T47D (cell line): ENCODE results near the gene SNRNP200.

Source experiments
- DNase-seq, 2 experiments: peaks; one replicate each; pipeline versions ENCODE4 v3.0.0 to v3.0.0-alpha.2; 2011 to 2012; ENCODE audit warnings: low read depth in 1 of 2, low spot score in 1 of 2
- JUND ChIP-seq: IDR thresholded peaks from 2 replicates; pipeline ENCODE4 v1.6.1; 2012; ENCODE audit warnings: low read depth
- in situ Hi-C: cut with HindIII; loops from 2 replicates; pipeline ENCODE4 v1.10.0; 2016; ENCODE audit warnings: low sequenced_read_pairs, low pct_unique_long_range_greater_than_20kb

Gene SNRNP200

DNA sequence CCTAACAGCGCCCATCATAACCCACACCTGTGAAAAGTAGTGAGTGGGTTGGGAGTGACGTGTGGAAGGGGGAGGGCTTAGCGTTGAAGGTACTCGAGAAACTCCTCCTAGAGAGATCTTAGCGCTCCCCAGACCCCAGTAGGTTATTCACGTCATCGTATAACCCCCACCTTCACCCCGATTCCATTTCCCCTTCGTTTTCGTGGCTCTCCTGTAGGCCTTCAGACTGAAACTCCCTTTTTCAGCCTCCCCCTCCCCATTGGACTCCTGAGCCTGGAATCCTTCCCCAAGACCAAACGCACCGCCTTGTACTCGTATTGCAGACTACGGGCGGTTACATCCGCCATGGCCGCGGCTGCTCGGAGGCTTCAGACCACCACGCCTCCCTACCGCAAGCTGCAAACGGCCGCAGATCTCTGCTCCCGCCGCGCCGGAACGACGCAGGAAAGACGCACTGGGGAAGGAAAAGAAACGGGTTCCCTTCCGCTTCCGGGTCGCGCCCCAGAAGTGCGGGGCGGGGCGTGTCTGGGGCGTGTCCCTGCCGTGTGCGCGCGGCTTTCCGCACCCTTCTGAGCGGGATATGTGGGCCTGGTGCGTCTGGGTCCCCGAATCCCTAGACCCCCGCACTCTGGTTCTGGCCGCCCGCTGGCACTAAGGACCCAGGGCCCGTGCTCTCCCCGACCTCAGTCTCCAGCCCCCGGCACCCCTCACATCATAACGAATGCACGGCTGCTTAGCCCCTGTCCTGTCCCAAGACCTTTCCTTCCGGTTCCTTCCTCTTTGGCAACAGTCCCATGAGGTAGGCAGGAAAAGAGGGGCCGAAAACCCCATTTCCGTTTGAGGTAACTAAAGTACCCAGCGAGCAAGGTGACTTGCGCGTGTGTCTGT, at the start of gene SNRNP200:
Gene SNRNP200, minus strand, starts transcription at position 456 of the 888 bp plus-strand sequence. Its CDS starts 109 bp downstream, at position 347.
- in situ Hi-C loops = no loop called here
- peak; percentile 41 to 88 for DNase-seq
- TF ChIP-seq JUND = no peak

DNA sequence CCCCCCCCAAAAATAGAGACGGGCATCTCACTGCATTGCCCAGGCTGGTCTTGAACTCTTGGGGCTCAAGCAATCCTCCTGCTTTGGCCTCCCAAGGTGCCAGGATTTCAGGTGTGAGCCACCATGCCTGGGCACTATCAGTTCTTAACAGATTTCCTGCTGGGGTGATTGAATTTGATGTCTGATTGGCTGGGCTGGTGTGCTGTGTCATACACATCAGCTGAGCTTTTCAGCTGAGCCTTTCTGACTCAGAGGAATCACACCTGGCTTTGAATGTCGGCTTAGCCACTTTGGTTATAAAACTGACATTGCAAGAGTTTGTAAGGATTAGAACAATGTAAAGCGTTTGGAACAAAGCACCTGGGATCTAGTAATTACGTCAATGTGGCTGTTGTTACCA, 49.1 kb upstream of the SNRNP200 start:
- DNase-seq = no peak
- in situ Hi-C loops = no loop called here
- TF ChIP-seq JUND = no peak

DNA sequence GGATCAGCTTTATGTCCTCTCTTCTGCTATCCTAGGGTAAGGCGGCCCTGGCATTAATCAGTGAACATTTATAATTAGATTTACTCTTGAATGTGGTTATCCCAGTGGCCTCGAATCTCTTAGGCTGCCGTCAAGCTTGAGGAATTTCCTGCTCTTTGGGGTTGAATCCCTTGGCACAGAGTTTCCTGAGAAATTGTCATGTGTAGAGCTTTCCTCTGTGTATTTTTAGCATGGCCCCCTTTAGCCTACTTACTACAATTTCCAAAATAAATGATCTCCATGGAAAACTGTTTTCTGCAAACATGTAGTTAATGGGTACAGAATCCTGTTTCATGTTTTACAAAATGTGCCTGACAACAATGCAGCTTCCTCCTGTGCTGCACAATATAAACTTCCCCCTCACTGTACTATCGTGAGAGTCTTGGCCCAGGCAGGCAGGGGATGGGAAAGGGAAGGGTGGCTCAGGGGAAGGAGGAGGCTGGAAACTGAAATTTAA, 48.3 kb upstream of the SNRNP200 start:
- no peak for DNase-seq
- in situ Hi-C loops = no loop called here
- TF ChIP-seq JUND = no peak

DNA sequence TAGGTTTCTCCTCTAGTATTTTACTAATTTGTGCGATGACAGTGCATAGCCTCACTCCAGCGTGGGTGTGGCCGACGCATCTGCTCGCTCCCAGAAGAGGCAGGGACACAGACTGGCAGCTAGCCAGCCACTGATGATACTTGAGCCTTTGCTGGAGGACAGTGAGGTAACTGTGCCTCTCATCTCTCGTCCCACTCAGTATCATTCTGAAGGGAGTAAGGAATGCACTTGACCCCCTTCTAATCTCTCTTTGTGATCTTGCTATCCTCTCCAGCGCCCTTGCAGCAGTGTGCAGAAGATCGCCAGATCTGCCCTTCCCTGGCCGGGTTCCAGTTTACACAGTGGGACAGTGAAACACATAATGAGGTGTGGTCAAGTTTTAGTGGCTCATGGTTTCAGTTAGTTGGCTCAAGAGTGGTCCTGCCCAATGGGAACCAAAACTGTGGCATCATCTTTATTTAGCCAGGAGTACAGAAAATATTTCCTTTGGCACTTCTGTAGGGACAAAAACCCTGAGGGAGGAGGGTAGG, 47.8 kb upstream of the SNRNP200 start:
- DNase-seq = no peak
- in situ Hi-C loops = no loop called here
- TF ChIP-seq JUND = no peak

DNA sequence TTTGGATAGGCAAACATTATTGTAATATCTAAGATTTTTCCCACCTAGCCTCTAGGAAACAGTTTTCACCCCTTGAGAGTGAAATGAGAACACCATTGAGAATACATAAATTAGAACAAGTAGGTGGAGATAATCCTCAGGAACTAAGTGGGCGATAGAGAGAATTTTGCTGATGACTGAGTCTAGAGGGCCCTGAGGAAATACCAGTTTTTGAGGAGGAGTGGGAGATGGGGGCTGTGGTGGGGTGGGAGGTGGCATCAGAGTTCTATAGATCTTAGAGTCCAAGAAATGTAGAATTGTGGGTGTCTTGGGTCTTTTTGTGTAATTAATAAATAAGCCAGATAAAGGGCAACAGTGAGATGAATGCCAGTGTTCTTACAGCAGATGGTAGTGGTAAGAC, 42.0 kb upstream of the SNRNP200 start:
- TF ChIP-seq JUND = no peak
- in situ Hi-C loops = no loop called here
- DNase-seq = no peak

DNA sequence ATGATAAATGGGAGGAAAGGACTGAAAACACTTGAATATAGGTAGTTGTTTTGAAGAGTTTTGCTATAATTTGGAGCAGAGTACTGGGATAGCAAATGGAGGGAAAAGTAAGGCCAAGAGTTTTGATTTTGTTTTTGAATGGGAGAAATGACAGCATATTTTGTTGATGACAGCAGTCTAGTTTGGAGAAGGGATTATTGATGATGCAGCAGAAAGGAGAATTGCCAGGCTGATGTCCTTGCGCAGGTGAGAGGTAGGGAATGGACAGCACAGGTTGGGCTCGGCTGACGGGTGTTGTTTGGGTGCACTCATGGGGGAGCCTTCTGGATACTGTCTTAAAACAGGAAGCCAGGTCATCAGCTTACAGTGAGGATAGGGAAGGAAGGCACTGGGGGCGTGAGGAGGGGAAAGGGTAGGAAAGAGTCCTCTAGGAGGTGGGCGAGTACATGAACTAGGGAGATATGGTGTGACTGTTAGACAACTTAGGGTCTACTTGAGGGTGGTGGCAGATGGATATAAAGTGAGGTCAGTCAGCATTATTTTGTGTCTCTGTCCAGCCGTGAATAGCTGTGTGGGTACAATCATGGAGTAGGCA, 40.6 kb upstream of the SNRNP200 start:
- DNase-seq = no peak
- no peak for TF ChIP-seq JUND
- in situ Hi-C loops = no loop called here

DNA sequence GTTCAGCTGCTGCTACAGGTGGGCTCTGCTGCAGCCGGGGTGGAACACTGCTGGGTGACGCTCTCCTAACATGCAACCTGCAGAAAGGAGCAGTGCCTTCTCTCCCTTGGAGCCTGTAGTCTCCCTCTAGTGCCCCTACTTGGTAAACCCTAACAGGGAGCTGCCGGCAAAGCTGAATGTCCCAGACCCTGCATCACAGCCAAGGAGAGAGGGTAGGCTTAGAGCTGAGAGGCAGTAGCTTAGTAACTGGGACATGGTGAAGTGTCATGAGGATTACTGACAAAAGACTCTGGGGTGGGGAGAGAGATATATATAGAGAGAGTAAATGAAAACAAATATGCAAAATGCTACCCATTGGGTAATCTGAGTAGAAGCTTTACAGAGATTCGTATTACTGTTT, 40.1 kb upstream of the SNRNP200 start:
- in situ Hi-C loops = no loop called here
- TF ChIP-seq JUND = no peak
- peak in 1 of 2 experiments; percentile 12 for DNase-seq

DNA sequence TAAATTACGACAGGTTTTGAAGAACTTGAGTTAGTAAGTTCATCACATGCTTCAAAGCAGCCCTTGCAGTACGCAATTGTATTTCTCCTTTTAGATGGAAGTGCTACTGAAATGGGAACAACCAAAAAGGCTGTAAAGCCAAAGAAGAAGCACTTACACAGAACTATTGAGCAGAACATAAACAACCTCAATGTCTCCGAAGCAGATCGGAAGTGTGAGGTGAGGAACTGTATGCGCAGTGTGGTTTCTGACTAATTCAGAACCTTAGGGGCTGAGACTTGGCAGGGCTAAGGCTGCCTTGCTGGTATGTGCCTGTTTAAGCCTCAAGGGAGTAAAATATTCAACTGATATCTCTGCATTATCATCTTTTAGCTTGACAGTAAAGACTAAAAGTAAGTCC, 38.7 kb upstream of the SNRNP200 start:
- TF ChIP-seq JUND = no peak
- in situ Hi-C loops = no loop called here
- no peak for DNase-seq

DNA sequence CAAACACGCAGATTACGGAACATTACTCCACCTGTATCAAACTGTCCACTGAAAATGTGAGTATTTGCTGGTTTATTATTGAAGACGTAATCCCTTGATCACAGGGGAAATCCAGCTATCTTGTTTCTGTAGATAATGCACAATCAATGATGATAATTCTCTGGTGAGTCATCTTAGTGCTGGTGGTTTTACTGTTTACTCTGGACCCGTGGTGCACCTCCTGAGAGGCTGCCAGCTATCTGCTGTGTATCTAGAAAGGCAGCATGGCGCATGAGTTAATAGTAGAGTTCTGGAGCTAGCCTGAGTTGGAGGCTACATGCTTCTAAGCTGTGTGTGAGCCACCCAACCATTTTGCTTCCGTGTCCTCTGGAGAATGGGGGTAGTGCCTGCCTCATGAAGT, 36.7 kb upstream of the SNRNP200 start:
- no peak for TF ChIP-seq JUND
- DNase-seq = no peak
- in situ Hi-C loops = no loop called here

DNA sequence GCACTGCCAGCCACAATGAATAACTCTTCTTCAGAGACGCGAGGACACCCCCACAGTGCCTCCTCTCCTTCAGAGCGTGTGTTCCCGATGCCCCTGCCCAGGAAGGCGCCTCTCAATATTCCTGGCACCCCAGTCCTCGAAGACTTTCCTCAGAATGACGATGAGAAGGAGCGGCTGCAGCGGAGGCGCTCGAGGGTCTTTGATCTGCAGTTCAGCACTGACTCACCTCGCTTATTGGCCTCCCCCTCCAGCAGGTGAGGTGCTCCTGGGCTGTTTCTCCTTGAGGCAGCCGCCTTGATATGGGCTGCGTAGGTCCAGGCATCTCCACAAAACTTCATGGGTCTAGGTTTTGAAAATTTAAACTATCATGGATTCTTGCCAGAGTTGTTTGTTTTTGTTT, 36.3 kb upstream of the SNRNP200 start:
- in situ Hi-C loops = no loop called here
- no peak for TF ChIP-seq JUND
- DNase-seq = no peak

DNA sequence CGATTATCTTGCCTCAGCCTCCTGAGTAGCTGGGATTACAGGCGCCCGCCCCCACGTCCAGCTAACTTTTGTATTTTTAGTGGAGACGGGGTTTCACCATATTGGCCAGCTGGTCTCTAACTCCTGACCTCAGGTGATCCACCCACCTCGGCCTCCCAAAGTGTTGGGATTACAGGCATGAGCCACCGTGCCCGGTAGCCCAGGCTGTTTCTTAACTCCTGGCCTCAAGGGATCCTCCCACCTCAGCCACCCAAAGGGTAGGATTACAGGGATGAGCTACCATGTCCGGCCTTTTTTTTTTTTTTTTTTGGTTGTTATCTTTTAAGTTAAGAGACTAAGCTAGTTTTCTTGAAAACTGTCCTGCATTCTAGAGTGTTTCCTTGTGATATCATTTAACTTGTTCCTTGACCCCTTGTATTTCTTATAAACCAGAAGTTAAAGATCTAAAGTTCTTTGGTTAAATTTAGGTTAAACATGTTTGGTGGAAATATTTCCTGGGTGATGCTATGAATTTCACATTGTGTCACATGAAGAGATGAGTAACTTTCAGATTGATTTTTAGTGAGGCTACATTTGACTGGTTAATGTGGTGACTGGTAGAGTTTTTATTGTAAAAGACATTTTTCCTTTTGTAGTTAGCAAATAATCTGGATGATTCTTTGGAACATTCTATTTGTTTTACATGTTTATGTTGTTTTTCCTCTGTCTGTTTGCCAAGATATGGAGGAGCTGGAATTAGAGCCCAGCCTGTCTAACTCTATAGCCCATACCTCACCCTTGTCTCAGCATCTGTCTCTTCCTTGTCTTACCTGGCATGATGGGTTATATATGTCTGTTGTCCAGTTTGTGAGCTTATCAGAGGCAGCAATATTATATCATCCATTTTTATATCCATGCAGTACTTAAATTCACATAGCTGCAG, 35.4 kb upstream of the SNRNP200 start:
- no peak for TF ChIP-seq JUND
- DNase-seq = no peak
- in situ Hi-C loops = no loop called here

DNA sequence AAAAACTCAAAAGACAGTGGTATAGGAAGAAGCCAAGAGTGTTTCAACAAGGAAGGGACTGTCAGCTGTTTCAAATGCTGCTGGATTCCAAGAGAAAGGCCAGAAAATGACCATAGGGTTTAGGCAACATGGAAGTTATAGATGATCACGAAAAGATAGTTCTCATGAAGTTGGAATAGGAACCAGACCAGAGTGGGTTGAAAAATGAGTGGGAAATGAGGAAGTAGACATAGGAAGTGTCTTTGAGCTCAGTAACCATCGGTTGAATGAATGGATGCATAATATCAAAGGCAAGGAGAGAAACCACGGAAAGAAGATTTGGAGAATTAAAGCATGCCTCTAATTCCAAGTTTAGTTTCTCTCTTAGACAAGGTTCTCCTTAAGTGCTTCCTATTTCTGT, 31.5 kb upstream of the SNRNP200 start:
- no peak for DNase-seq
- in situ Hi-C loops = no loop called here
- no peak for TF ChIP-seq JUND
